ENCODE data around the gene A1BG.

Gene A1BG

DNA sequence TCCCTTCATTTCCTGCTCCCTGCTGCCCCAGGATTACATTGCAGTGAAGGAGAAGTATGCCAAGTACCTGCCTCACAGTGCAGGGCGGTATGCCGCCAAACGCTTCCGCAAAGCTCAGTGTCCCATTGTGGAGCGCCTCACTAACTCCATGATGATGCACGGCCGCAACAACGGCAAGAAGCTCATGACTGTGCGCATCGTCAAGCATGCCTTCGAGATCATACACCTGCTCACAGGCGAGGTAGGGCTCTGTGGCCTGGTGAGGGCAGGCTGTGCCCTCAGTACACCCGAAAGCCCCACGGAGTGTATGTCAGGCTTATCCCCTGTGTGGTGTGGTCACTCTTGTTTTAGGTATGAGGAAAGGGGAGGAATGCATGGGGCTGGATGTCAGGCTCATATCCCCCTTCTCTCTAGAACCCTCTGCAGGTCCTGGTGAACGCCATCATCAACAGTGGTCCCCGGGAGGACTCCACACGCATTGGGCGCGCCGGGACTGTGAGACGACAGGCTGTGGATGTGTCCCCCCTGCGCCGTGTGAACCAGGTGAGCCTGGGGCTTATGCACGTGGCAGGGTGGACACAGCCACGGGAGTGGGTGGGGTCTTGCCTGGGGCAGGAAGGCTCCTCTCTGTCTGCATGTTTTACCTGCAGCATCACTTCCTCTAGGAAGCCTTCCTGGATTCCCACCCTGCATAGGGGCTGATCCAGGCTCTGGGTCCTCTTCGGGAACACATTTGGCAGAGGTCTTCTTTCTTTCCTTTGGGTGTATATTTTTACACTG, 39.8 kb upstream of the A1BG start:
- H3K27ac ChIP-seq: no peak overlapping the region; the same call in 1 of the 2 replicates
- TF ChIP-seq, protein P1, sequence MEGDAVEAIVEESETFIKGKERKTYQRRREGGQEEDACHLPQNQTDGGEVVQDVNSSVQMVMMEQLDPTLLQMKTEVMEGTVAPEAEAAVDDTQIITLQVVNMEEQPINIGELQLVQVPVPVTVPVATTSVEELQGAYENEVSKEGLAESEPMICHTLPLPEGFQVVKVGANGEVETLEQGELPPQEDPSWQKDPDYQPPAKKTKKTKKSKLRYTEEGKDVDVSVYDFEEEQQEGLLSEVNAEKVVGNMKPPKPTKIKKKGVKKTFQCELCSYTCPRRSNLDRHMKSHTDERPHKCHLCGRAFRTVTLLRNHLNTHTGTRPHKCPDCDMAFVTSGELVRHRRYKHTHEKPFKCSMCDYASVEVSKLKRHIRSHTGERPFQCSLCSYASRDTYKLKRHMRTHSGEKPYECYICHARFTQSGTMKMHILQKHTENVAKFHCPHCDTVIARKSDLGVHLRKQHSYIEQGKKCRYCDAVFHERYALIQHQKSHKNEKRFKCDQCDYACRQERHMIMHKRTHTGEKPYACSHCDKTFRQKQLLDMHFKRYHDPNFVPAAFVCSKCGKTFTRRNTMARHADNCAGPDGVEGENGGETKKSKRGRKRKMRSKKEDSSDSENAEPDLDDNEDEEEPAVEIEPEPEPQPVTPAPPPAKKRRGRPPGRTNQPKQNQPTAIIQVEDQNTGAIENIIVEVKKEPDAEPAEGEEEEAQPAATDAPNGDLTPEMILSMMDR (conservative IDR thresholded peaks at IDR 0.05): no peak

DNA sequence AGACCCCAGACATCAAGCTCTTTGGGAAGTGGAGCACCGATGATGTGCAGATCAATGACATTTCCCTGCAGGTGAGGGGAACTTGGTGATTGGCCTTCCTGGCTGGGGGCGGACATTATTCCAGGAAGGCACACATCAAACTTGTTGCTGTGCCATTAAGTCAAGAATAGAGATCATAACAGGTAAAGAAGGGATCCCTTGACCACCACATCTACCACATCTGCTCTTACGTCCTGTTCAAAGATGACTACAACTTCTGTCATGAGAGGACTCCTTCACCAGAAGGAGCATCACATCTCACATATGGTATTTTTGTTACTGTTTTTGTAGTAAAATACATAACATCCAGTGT, 34.9 kb upstream of the A1BG start:
- TF ChIP-seq, protein P1 (conservative IDR thresholded peaks at IDR 0.05): no peak
- H3K27ac ChIP-seq: peak overlapping the region; percentile 100

GRCh38 chr19:58387338-58388174, 34.3 kb upstream of the A1BG start:
- H3K27ac ChIP-seq: peak overlapping the region; percentile 100
- TF ChIP-seq, protein P1 (conservative IDR thresholded peaks at IDR 0.05): 0 out of 2 replicates have a peak, but pooled peaks have one; percentile 7

- H3K27ac ChIP-seq: peak within 1 kb of the TSS; percentile 100
- TF ChIP-seq, protein P1 (conservative IDR thresholded peaks at IDR 0.05): no peak
Observed at GRCh38 chr19:58386576-58387337, 33.5 kb upstream of the A1BG start, which contains the start of gene RPS5. TSS of gene RPS5 (plus strand) at chr19:58387269. CDS start at chr19:58388138, 869 bp downstream.

DNA sequence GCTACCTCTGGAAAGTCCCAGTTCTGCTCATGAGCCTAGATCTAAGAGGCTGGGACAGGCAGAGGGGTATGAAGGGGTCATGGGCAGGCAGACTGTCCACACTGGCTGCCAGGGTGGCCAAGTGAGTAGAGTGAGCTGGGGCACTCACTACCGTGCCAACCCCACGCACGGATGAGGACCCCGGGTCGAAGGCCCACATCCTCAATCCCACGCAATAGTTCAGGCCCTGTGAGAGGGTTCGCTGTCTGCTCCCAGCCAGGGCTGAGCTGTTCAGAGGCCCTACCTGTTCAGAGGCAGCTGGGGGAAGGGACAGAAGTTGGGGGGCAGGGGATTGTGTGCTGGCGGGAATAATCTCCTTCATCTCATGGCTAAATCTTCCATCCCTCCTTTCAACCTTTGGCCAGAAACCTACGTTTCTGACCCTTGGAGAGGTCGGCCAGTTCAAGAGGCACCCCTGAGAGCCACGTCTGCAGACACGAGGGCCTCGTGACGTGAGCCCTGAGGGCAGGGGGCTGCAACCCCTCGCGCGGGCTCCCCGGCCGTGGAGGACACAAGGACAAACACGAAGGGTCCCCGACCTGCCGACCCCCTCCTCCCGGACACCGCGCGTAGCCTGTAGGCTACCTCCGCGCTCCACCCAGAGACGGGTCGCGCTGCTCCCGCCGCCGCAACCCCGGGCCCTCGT, 32.7 kb upstream of the A1BG start:
- H3K27ac ChIP-seq: peak overlapping the region; percentile 100
- TF ChIP-seq, protein P1 (conservative IDR thresholded peaks at IDR 0.05): no peak

DNA sequence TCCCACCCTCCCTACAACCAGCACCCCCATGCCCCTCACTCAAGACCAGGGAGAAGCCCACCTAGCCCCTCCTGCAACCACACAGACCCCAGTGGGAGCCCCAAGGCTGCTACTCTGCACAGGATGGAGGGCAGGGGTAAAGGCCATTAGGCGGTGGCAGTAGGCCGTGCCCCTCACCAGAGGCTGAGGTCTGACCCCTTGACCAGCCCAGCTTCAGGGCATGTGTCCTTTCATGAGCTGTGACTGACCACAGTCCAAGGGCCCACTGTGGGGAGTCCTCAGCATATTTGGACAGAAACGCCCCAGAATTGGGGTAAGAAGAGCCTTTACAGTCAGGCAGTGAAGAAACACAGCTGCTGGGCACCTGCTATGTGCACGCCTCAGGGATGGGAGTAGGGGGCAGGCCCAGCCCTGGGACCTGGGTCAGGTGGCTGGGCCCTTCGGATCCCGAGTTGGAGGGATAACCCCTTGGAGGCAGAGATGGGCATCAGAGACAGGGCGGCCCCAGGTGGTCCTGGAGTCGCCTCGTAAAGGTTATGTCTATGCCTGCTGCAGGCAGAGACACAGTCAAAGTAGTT, 32.1 kb upstream of the A1BG start:
- TF ChIP-seq, protein P1 (conservative IDR thresholded peaks at IDR 0.05): no peak
- peak overlapping the region; percentile 100 for H3K27ac ChIP-seq
